T follicular helper cell (primary cell): ENCODE measurements around the gene PREX1.

Experiments
- DNase-seq: peaks from one replicate; pipeline ENCODE4 v3.0.0-alpha.2; 2020; ENCODE audit warnings: low read depth

The PREX1 gene

GRCh38 chr20:48734104-48734749 lies 93.6 kb downstream of the PREX1 start:
- DNase-seq = no peak

- no peak for DNase-seq
Observed at GRCh38 chr20:48733296-48733790, 94.5 kb downstream of the PREX1 start.

GRCh38 chr20:48732081-48732829 lies 95.5 kb downstream of the PREX1 start:
- DNase-seq = no peak

- DNase-seq = no peak
Observed at GRCh38 chr20:48731536-48731935, 96.3 kb downstream of the PREX1 start.

- no peak for DNase-seq
Observed at GRCh38 chr20:48730977-48731376, 96.8 kb downstream of the PREX1 start.

GRCh38 chr20:48729538-48729937 lies 98.3 kb downstream of the PREX1 start:
- DNase-seq = no peak

- DNase-seq = no peak
Observed at GRCh38 chr20:48728042-48728825, 99.6 kb downstream of the PREX1 start.

- no peak for DNase-seq
Observed at GRCh38 chr20:48727226-48727625, 100.6 kb downstream of the PREX1 start.

- DNase-seq = no peak
Observed at GRCh38 chr20:48725555-48725991, 102.2 kb downstream of the PREX1 start.

GRCh38 chr20:48724891-48725554 lies 102.8 kb downstream of the PREX1 start:
- no peak for DNase-seq

- DNase-seq = no peak
Observed at GRCh38 chr20:48724382-48724781, 103.4 kb downstream of the PREX1 start.

GRCh38 chr20:48723308-48724264 lies 104.2 kb downstream of the PREX1 start:
- no peak for DNase-seq

GRCh38 chr20:48722737-48723191 lies 105.0 kb downstream of the PREX1 start:
- no peak for DNase-seq

- DNase-seq = no peak
Observed at GRCh38 chr20:48722002-48722731, 105.6 kb downstream of the PREX1 start.

- DNase-seq = no peak
Observed at GRCh38 chr20:48721324-48722001, 106.3 kb downstream of the PREX1 start.

GRCh38 chr20:48720256-48720985 lies 107.4 kb downstream of the PREX1 start:
- no peak for DNase-seq

- no peak for DNase-seq
Observed at GRCh38 chr20:48719598-48720255, 108.1 kb downstream of the PREX1 start.
